K562 (cell line): Measurements from ENCODE around the gene RHOB. TPM values are rescaled to one million over a fixed set of nuclear protein-coding genes. Genes with fewer than 3 reads are reported as not detected.

Experiments
- ATAC-seq: fragments of 200-7000 bp; cut with Tn5 transposase; 3 replicates; pipeline ENCODE4 v1.9.1; 2020; ENCODE audit warnings: moderate library complexity
- BruUV-seq: library from RNA; stranded (reverse); fragments of 400-500 nt; replicated peaks from 2 replicates; lab custom pipeline; 2021; lab: Mats Ljungman, UMichigan
- CTCF ChIA-PET: fragments of 300-600 bp; formaldehyde crosslinking; extraction: SDS; loops from one replicate; lab custom pipeline; 2021; ENCODE audit warnings: low intra/inter-chr PET ratio; lab: Yijun Ruan, JAX
- POLR2A ChIA-PET: fragments of 300-600, 350-650 bp; sonication (Branson Sonifier 250); formaldehyde crosslinking; extraction: SDS; loops from one replicate; lab custom pipeline; 2021; ENCODE audit warnings: antibody characterized with exemption, inconsistent platforms; lab: Yijun Ruan, JAX
- DNase-seq, 4 experiments: peaks; one replicate each; pipeline versions ENCODE4 v3.0.0 to v3.0.0-alpha.2; 2011 to 2018; ENCODE audit warnings: low spot score in 3 of 4, mixed read lengths in 3 of 4; ENCODE audit errors: extremely low read depth in 1 of 4
- FAIRE-seq: peaks from 2 replicates; lab custom pipeline; 2011; peaks lifted over from hg19 to GRCh38; lab: Jason Lieb, UNC
- H2AFZ ChIP-seq: 2 replicates; pipeline ENCODE4 v1.6.0; 2011; ENCODE audit warnings: low read depth, low read length, control low read depth, inconsistent platforms
- H3K27ac ChIP-seq: fragments of 200-600 bp; 3 replicates; pipeline ENCODE4 v1.8.0; 2011; ENCODE audit warnings: low read depth, mild to moderate bottlenecking, control low read depth, inconsistent platforms, low read length, moderate library complexity, mixed read lengths; ENCODE audit errors: extremely low read depth
- H3K27me3 ChIP-seq, 2 experiments: fragments of 300-600 bp in 1 of 2; 2 replicates in 1 of 2; 3 replicates in 1 of 2; pipeline versions ENCODE4 v1.6.0 to v1.8.0; 2011; ENCODE audit warnings: inconsistent platforms in 2 of 2, low read length in 2 of 2, mild to moderate bottlenecking in 1 of 2, mixed read lengths in 1 of 2, moderate library complexity in 1 of 2; ENCODE audit not compliant: control insufficient read depth in 2 of 2, insufficient read depth in 2 of 2
- H3K36me3 ChIP-seq: fragments of 300-600 bp; 3 replicates; pipeline ENCODE4 v1.8.0; 2011; ENCODE audit warnings: mild to moderate bottlenecking, low read length, inconsistent platforms; ENCODE audit not compliant: control insufficient read depth, insufficient read depth
- H3K4me1 ChIP-seq, 2 experiments: fragments of 200-600 bp in 1 of 2; replicated peaks in 1 of 2; 2 replicates in 1 of 2; 3 replicates in 1 of 2; pipeline versions ENCODE4 v1.5.1 to v1.8.0; 2011; ENCODE audit warnings: inconsistent platforms in 2 of 2, low read length in 2 of 2, mild to moderate bottlenecking in 1 of 2, mixed read lengths in 1 of 2, moderate library complexity in 1 of 2; ENCODE audit not compliant: control insufficient read depth in 2 of 2, insufficient read depth in 2 of 2
- H3K4me2 ChIP-seq: 2 replicates; pipeline ENCODE4 v1.6.1; 2011; ENCODE audit warnings: low read length, control low read depth, inconsistent platforms, mixed read lengths; ENCODE audit not compliant: insufficient read depth
- H3K4me3 ChIP-seq: fragments of 200-600 bp; sonication (generic), shearing (Covaris generic); 2 replicates; pipeline ENCODE4 v1.5.1; 2016; ENCODE audit warnings: control low read depth, inconsistent platforms
- H3K79me2 ChIP-seq: fragments of 200-600 bp; 3 replicates; pipeline ENCODE4 v1.8.0; 2011; ENCODE audit warnings: low read length, inconsistent platforms; ENCODE audit not compliant: control insufficient read depth, insufficient read depth
- H3K9ac ChIP-seq, 2 experiments: 2 replicates each; pipeline versions ENCODE4 v1.6.0 to v1.6.1; 2011; ENCODE audit warnings: low read depth in 2 of 2, low read length in 2 of 2, control low read depth in 1 of 2, inconsistent platforms in 1 of 2, mild to moderate bottlenecking in 1 of 2, mixed read lengths in 1 of 2; ENCODE audit not compliant: insufficient read depth in 1 of 2
- H3K9me1 ChIP-seq: one replicate; pipeline ENCODE4 v1.6.0; 2011; ENCODE audit warnings: inconsistent platforms, mild to moderate bottlenecking, low read length, moderate library complexity; ENCODE audit not compliant: control insufficient read depth, insufficient read depth
- H3K9me3 ChIP-seq: replicated peaks from 2 replicates; pipeline ENCODE4 v1.5.1; 2011; ENCODE audit warnings: low read depth, low read length, inconsistent platforms; ENCODE audit not compliant: control insufficient read depth, insufficient read depth
- H4K20me1 ChIP-seq: replicated peaks from 2 replicates; pipeline ENCODE4 v1.6.1; 2011; ENCODE audit warnings: low read length, inconsistent platforms, mixed read lengths; ENCODE audit not compliant: control insufficient read depth, insufficient read depth
- CBX3 ChIP-seq, 2 experiments: IDR thresholded peaks; 1 replicate in 1 of 2; 2 replicates in 1 of 2; pipeline ENCODE4 v1.6.1; 2012; ENCODE audit warnings: inconsistent platforms in 2 of 2, low read length in 2 of 2, borderline replicate concordance in 1 of 2, control low read depth in 1 of 2
- IRF9 ChIP-seq: fragments of 450-650 bp; IDR thresholded peaks from 2 replicates; pipeline ENCODE4 v1.6.1; 2016; ENCODE audit warnings: missing biosample characterization, missing genetic modification characterization
- NFATC3 ChIP-seq: fragments of 450-650 bp; IDR thresholded peaks from 2 replicates; pipeline ENCODE4 v1.6.1; 2017; ENCODE audit warnings: mild to moderate bottlenecking
- XRCC5 ChIP-seq: fragments of 200-400 bp; formaldehyde crosslinking; IDR thresholded peaks from 2 replicates; pipeline ENCODE4 v1.6.1; 2017; ENCODE audit warnings: low read depth, mild to moderate bottlenecking, low read length
- ZFP1 ChIP-seq: fragments of 450-650 bp; formaldehyde crosslinking; IDR thresholded peaks from 2 replicates; pipeline ENCODE4 v1.4.0; 2020; ENCODE audit warnings: mild to moderate bottlenecking, mixed read lengths
- ZKSCAN1 ChIP-seq: fragments of 150-350 bp; IDR thresholded peaks from 2 replicates; pipeline ENCODE4 v1.6.1; 2016; ENCODE audit warnings: low read depth, low read length
- ZNF507 ChIP-seq: conservative IDR thresholded peaks from 2 replicates; pipeline ENCODE4 v1.6.1; 2017; ENCODE audit warnings: missing genetic modification characterization, missing compliant biosample characterization
- in situ Hi-C: fragments of 300-500 bp; cut with MboI; formaldehyde crosslinking; loops from 4 replicates; pipeline ENCODE4 v1.15.0; 2018; ENCODE audit warnings: inconsistent platforms, mixed read lengths
- intact Hi-C: fragments of 100-400 bp; cut with micrococcal nuclease; formaldehyde crosslinking; loops from 2 replicates; pipeline ENCODE4 v1.14.2; 2022
- polyA plus RNA-seq, 8 experiments: library from polyadenylated mRNA; depleted of rRNA in 4 of 8; stranded (reverse) in 5 of 8; unstranded in 3 of 8; fragments of >200 nt; fragmentation: Nextera tagmentation in 2 of 8; fragmentation: Illumina TruSeq in 1 of 8; extraction: Ambion mirVana in 2 of 8; extraction: Trizol in 1 of 8; gene quantifications; 2 replicates each; pipeline versions ENCODE4 v1.2.1 to v1.2.3, GENCODE V29; 2011 to 2014; ENCODE audit warnings: inconsistent platforms in 1 of 8, missing spikeins in 1 of 8
- total RNA-seq, 7 experiments: library from RNA; depleted of rRNA in 6 of 7; stranded (reverse); fragments of >200 nt in 6 of 7; fragmentation: Illumina TruSeq in 2 of 7; extraction: Trizol in 2 of 7; gene quantifications; 2 replicates each; pipeline versions ENCODE4 v1.2.1 to v1.2.3, GENCODE V29; 2011 to 2021; ENCODE audit warnings: low replicate concordance in 1 of 7

The RHOB gene
- total and polyA plus RNA-seq, 9 of the 15 experiments (the other 6 are each of a cell fraction or from before 2014, with no cell fraction given): 0.07 to 4.8 (median 1.1) TPM

- in situ Hi-C loops (no loop called here), intact Hi-C loops (no loop called here)
- Histone ChIP-seq H3K4me3 (no peak overlapping the region), H2AFZ (no peak overlapping the region), H3K27me3 (peaks cover 0 to 4% of the 10 kb centered on the region in 2 experiments; a peak in 4 of 5 replicates), H3K79me2 (no peaks in the 10 kb centered on the region), H4K20me1 (no peaks in the 10 kb centered on the region), H3K4me1 (no peaks in the 10 kb centered on the region; a peak in 1 of 5 replicates), H3K27ac (no peak overlapping the region), H3K9ac (no peak overlapping the region), H3K36me3 (no peaks in the 10 kb centered on the region), H3K9me3 (0 out of 2 replicates have a peak, but pooled peaks cover 7% of the 10 kb centered on the region)
- ChIA-PET POLR2A (interaction anchor here (0.7 kb wide), 1 partner anchor 204 kb away, joined by 4 read pairs; no protein-coding TSS in a partner anchor), CTCF (no interaction called here)
- BruUV-seq: no TSS peak
- FAIRE-seq (no peak), ATAC-seq (no peak)
- no peak for TF ChIP-seq ZKSCAN1
- no peak for TF ChIP-seq IRF9 (tag)
- 0 out of 3 replicates have a peak, but pooled peaks of 1 of the 2 experiments have one; percentile 26 for TF ChIP-seq CBX3 (IDR thresholded peaks at IDR 0.05; ENCODE audit: borderline replicate concordance in 1 of 2, low read length in 2 of 2)
- TF ChIP-seq XRCC5: no peak
- TF ChIP-seq ZFP1 (CRISPR knock-in tag): peak; percentile 82
- no peak for TF ChIP-seq NFATC3
- TF ChIP-seq ZNF507 (tag): 0 out of 2 replicates have a peak, but pooled peaks have one; percentile 24
- TF ChIP-seq, all 486 proteins: peak for 3
- Histone ChIP-seq H3K9me1 (no peaks in the 10 kb centered on the region), H3K4me2 (no peak overlapping the region)
- no peak for DNase-seq
Observed at GRCh38 chr2:20409039-20409438, 37.8 kb upstream of the RHOB start.
